Ovary (tissue), 9 donors: ENCODE results near the gene SIRPA. TPM values are rescaled to one million over a fixed set of nuclear protein-coding genes. Genes with fewer than 3 reads are reported as not detected.

Experiments
- DNase-seq, 5 donors: peaks; one replicate each; pipeline ENCODE4 v3.0.0-alpha.2; 2019 to 2020
- H3K27ac ChIP-seq, 2 donors: fragments of 200-600 bp; one replicate each; pipeline versions ENCODE4 v1.5.1 to v1.8.0; 2019 to 2022
- H3K27me3 ChIP-seq: fragments of 200-600 bp; one replicate; pipeline ENCODE4 v1.8.0; 2022
- H3K36me3 ChIP-seq: fragments of 200-600 bp; sonication (generic); one replicate; pipeline ENCODE4 v1.5.1; 2019
- H3K4me1 ChIP-seq: one replicate; pipeline ENCODE4 v1.8.1; 2013; ENCODE audit warnings: mild to moderate bottlenecking, moderate library complexity; ENCODE audit not compliant: insufficient read depth
- H3K4me3 ChIP-seq: fragments of 200-600 bp; sonication (generic); one replicate; pipeline ENCODE4 v1.5.1; 2017
- H3K9me3 ChIP-seq, 2 donors: fragments of 200-600 bp in 1 of 2; sonication (generic) in 1 of 2; one replicate each; pipeline versions ENCODE4 v1.5.1 to v1.8.1; 2013 to 2019; ENCODE audit warnings: mild to moderate bottlenecking in 1 of 2, moderate library complexity in 1 of 2
- EP300 ChIP-seq: sonication (generic); formaldehyde crosslinking; IDR thresholded peaks from one replicate; pipeline ENCODE4 v1.6.1; 2017; ENCODE audit warnings: antibody characterized with exemption
- POLR2A ChIP-seq: fragments of 450-650 bp; IDR thresholded peaks from one replicate; pipeline ENCODE4 v1.6.1; 2017; ENCODE audit warnings: antibody characterized with exemption, mild to moderate bottlenecking, moderate library complexity
- WGBS, 3 donors: extraction: QIAGEN DNeasy Blood & Tissue Kit in 1 of 3; methylation state at CpG; one replicate each; pipeline versions ENCODE4 v1.1.5 to v1.1.7; 2013 to 2017; 5-methylcytosine and 5-hydroxymethylcytosine counted together
- intact Hi-C, 4 donors: fragments of 100-400 bp; cut with DNase I; formaldehyde crosslinking; loops; one replicate each; pipeline versions ENCODE4 v1.11.0 to v1.15.1; 2022 to 2023
- polyA plus RNA-seq, 2 donors: library from polyadenylated mRNA; stranded (reverse); fragments of 200-250 nt in 1 of 2; fragments of 350-450 nt in 1 of 2; fragmentation: Illumina TruSeq in 1 of 2; extraction: RNeasy Lipid Tissue Mini Kit (QIAGEN cat#74804) in 1 of 2; gene quantifications; one replicate each; pipeline ENCODE4 v1.2.3, GENCODE V29; 2013 to 2014
- total RNA-seq, 7 donors: library from RNA; depleted of rRNA in 2 of 7; stranded (reverse); fragments of >200 nt in 2 of 7; fragmentation: NEBNext Ultra II Directional in 3 of 7; extraction: Animal tissue kit (Norgen Biotek cat#: 25700) in 3 of 7; gene quantifications; one replicate each; pipeline versions ENCODE4 v1.1.0 to v1.2.4, GENCODE V29; 2016 to 2023
- TF ChIP-seq, protein P1 (sequence below), 3 donors: fragments of 450-650 bp in 2 of 3; fragments of 200-600 bp in 1 of 3; IDR thresholded peaks; one replicate each; pipeline versions ENCODE4 v1.5.1 to v1.8.0; 2016 to 2022; ENCODE audit warnings: antibody characterized with exemption in 3 of 3, mild to moderate bottlenecking in 1 of 3
- donor health status: DM: no; HTN: no; CAD: no; lungs with moderate emphysema.
- donor health status: DM: no; HTN: no; CAD: no.
- donor health status: Bipolar disorder and iron deficiency.
- donor health status: DM: yes; HTN: yes; CAD: no.
- donor health status: DM: no; HTN: no; CAD: no.
- donor health status: DM: yes; HTN: yes; CAD: no.

Gene SIRPA
- total and polyA plus RNA-seq, 9 donors = 15.7 to 45.6 (median 28.3) TPM

DNA sequence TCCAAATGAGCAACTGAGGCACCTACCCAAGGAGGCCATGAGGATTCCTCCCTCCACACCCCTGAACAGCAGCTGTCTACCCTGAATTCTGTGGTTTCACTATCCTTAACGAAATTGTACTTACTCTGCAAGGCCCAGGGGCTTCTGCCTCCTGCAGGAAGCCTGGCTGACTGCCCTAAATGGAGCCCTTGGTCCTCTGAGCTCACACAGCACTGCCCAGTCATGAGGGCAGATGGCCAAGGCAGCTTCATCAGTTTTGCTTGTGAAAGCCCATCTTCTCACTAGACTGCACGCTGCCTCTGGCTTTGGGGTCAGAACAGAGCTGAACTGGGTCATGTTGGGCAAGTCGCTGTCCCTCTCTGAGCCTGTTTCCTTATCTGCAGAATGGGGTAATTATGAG is 26.4 kb upstream of the SIRPA start:
- WGBS, 3 donors = 63 to 69% (median 69%) methylated on average over 3 of the region's 3 CpGs
- no peaks in the 10 kb centered on the region for H3K27me3 ChIP-seq
- H3K4me3 ChIP-seq = no peak overlapping the region
- intact Hi-C loops = no loop called here
- no peaks in the 10 kb centered on the region for H3K4me1 ChIP-seq
- no peak for DNase-seq
- no peaks in the 10 kb centered on the region for H3K36me3 ChIP-seq
- no peaks in the 10 kb centered on the region for H3K9me3 ChIP-seq
- TF ChIP-seq POLR2A (no peak), EP300 (no peak)
- TF ChIP-seq, protein P1, sequence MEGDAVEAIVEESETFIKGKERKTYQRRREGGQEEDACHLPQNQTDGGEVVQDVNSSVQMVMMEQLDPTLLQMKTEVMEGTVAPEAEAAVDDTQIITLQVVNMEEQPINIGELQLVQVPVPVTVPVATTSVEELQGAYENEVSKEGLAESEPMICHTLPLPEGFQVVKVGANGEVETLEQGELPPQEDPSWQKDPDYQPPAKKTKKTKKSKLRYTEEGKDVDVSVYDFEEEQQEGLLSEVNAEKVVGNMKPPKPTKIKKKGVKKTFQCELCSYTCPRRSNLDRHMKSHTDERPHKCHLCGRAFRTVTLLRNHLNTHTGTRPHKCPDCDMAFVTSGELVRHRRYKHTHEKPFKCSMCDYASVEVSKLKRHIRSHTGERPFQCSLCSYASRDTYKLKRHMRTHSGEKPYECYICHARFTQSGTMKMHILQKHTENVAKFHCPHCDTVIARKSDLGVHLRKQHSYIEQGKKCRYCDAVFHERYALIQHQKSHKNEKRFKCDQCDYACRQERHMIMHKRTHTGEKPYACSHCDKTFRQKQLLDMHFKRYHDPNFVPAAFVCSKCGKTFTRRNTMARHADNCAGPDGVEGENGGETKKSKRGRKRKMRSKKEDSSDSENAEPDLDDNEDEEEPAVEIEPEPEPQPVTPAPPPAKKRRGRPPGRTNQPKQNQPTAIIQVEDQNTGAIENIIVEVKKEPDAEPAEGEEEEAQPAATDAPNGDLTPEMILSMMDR (IDR thresholded peaks at IDR 0.05) = no peak
- H3K27ac ChIP-seq = no peak overlapping the region

DNA sequence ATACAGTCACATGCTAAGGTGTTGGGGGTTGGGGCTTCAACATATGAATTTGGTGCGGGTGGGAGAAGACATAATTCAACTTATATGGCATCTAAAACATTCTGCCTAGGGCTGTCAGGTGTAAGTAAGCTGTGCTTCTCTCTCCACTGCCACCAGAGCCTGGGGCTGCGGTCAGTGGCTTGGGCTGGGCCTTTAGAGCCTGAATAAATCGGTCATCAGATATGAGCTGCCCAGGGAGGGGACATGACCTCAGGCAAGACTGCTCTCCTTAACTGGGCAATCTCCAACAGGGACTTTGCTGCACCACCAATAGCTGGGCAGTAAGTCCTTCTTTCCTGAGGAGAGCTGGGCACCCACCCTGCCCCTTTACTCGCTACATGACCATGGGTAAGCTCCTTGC is 24.9 kb upstream of the SIRPA start:
- H3K36me3 ChIP-seq = no peaks in the 10 kb centered on the region
- no peaks in the 10 kb centered on the region for H3K4me1 ChIP-seq
- WGBS, 3 donors = 81 to 87% (median 85%) methylated on average over 4 of the region's 4 CpGs
- intact Hi-C loops = no loop called here
- H3K9me3 ChIP-seq = no peaks in the 10 kb centered on the region
- TF ChIP-seq EP300 (no peak), POLR2A (no peak)
- TF ChIP-seq, protein P1 (IDR thresholded peaks at IDR 0.05) = no peak
- no peak overlapping the region for H3K4me3 ChIP-seq
- no peak for DNase-seq
- no peaks in the 10 kb centered on the region for H3K27me3 ChIP-seq
- no peak overlapping the region for H3K27ac ChIP-seq

DNA sequence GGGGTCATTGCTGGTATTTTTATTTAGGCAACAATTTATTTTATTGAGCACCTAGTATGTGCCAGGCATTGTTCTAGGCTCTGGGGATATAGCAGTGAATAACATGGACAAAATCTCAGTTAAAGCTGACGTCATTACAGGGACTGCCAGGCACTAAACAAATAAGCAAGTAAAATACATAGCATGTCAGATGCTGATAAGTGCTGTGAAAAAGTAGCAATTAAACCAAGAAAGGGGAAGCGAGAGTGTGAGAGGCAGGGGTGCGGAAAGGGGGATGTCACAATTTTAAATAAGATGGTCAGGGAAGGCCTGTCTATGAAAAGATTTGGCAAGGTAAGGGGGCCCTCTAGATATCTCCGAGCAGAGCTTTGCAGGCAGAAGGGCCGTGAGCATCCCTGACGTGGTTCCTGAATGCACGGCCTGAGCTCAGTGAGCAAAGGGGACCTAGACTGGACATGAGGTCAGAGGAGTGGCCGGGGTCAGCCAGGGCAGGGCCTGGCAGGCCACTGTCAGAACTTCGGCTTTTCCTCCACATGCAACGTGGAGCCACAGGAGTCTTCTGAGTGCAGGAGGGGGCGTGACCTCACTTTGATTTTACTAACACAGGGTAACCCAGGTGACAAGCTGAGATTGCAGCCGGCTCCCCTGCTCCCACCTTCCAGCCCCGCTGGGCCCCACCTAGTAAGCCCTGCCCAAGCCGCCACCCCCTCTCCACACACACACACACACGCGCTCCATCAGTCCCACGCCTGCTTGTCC is 24.2 kb upstream of the SIRPA start:
- Histone ChIP-seq H3K27me3 (no peaks in the 10 kb centered on the region), H3K36me3 (no peaks in the 10 kb centered on the region), H3K27ac (no peak overlapping the region), H3K4me3 (no peak overlapping the region), H3K4me1 (no peaks in the 10 kb centered on the region), H3K9me3 (no peaks in the 10 kb centered on the region)
- no peak for DNase-seq
- intact Hi-C loops = no loop called here
- WGBS, 3 donors = 24 to 39% (median 28%) methylated on average over 17 of the region's 17 CpGs
- no peak for TF ChIP-seq POLR2A
- TF ChIP-seq EP300 = no peak
- TF ChIP-seq, protein P1 (IDR thresholded peaks at IDR 0.05) = no peak

DNA sequence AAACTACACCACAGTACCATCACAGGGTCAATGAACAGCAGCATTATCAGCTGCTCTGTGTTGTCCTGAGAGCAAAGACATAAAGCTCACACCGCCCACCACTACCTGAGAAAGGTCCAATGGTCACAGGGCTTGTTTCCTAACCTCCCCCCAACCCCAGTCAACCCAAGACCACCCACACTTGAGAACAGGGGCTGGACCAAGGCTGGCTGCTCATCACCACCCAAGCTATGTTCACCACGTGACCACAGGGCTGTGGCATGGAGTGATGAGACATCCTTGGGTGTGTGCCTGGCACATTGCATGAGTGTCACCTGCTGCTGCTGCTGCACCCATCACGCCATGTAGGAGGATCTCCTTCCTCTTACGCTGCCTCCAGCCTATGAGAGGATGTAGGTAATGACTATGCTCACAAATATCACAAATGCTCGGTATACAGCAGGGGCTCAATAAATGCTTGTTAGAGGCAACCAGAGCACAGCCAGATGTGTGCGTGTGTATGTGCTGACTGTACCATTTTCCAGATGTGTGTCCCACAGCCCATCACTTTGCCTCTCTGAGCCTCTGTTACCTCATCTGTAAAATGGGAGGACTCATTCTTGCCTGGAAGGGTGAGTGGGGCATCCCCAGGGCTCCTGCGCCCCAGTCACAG is 23.3 kb upstream of the SIRPA start:
- intact Hi-C loops = no loop called here
- no peak overlapping the region for H3K27ac ChIP-seq
- H3K36me3 ChIP-seq = no peaks in the 10 kb centered on the region
- H3K4me3 ChIP-seq = no peak overlapping the region
- no peak for DNase-seq
- no peaks in the 10 kb centered on the region for H3K9me3 ChIP-seq
- H3K4me1 ChIP-seq = no peaks in the 10 kb centered on the region
- no peaks in the 10 kb centered on the region for H3K27me3 ChIP-seq
- WGBS, 3 donors = 87 to 94% (median 92%) methylated on average over 7 of the region's 7 CpGs
- TF ChIP-seq POLR2A (no peak), EP300 (no peak)
- TF ChIP-seq, protein P1 (IDR thresholded peaks at IDR 0.05) = no peak
